ENCODE measurements around the gene VPS54. TPM values are rescaled to one million over a fixed set of nuclear protein-coding genes. Genes with fewer than 3 reads are reported as not detected.
A peak's percentile ranks its signal among the peaks of the same experiment; 100 is the strongest.

VPS54 gene
- polyA plus RNA-seq, 3 donors = 11.4 to 17.3 (median 11.5) TPM

DNA sequence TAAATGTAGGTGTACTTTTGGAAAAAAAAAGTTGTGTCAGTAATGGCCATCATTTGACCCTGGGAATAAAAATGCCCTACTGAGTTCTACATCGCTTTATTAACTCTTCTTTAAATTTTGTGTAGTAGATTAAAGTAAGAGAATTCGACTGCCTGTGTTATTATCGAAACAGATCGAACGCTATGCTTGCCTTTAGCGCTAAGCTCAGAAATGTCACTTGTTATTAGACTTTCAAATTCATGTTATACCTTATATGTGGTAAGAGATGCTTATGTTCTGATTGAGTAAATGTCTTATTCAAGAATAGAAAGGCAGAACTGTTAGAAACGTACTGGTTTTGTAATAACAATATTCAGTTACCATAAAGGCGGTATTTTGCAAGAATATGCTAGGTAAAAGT, 176.1 kb downstream of the VPS54 start:
- Histone ChIP-seq H3K27ac (ENCODE audit: low read depth in 1 of 2, low read length in 2 of 2) (peak overlapping the region in 1 of 2 donors; percentile 93), H3K4me1 (ENCODE audit: control insufficient read depth in 1 of 2, insufficient read depth in 2 of 2, low read length in 2 of 2) (peaks cover 24 to 29% of the 10 kb centered on the region in 2 donors), H3K9me3 (replicated peaks in 1 of 2; ENCODE audit: control insufficient read depth in 1 of 2, insufficient read depth in 1 of 2, low read length in 2 of 2) (no peaks in the 10 kb centered on the region), H3K79me2 (ENCODE audit: insufficient read depth, low read length) (peaks cover 73% of the 10 kb centered on the region), H4K20me1 (ENCODE audit: insufficient read depth, low read length) (peaks cover 41% of the 10 kb centered on the region), H3K27me3 (ENCODE audit: control insufficient read depth in 2 of 2, insufficient read depth in 2 of 2, low read length in 2 of 2) (no peaks in the 10 kb centered on the region), H3K4me2 (replicated peaks; ENCODE audit: extremely low read depth, low read length, poor library complexity, severe bottlenecking) (peak overlapping the region; percentile 99), H3K36me3 (replicated peaks in 1 of 2; ENCODE audit: control insufficient read depth in 1 of 2, insufficient read depth in 2 of 2, low read length in 2 of 2) (no peaks in the 10 kb centered on the region), H2AFZ (ENCODE audit: insufficient read depth, low read depth, low read length, poor library complexity, severe bottlenecking) (peak overlapping the region; percentile 95), H3K4me3 (replicated peaks in 1 of 3; ENCODE audit: low read depth in 2 of 3, low read length in 3 of 3) (peak overlapping the region in 2 of 3 experiments; percentile 87 to 92), H3K9ac (ENCODE audit: insufficient read depth, low read length, poor library complexity, severe bottlenecking) (peak overlapping the region; percentile 95)
- peaks cover 12% of the 10 kb centered on the region in 2 donors for H3K36me3 Mint-ChIP-seq
- H3K27me3 Mint-ChIP-seq (ENCODE audit: low read depth in 3 of 3) = no peaks in the 10 kb centered on the region
- H3K27ac Mint-ChIP-seq = peak overlapping the region in 6 of 7 donors; percentile 95 to 99 (median 98)
- H3K4me1 Mint-ChIP-seq = peaks cover 52% of the 10 kb centered on the region
- no peak for DNase-seq
- TF ChIP-seq, protein P1, sequence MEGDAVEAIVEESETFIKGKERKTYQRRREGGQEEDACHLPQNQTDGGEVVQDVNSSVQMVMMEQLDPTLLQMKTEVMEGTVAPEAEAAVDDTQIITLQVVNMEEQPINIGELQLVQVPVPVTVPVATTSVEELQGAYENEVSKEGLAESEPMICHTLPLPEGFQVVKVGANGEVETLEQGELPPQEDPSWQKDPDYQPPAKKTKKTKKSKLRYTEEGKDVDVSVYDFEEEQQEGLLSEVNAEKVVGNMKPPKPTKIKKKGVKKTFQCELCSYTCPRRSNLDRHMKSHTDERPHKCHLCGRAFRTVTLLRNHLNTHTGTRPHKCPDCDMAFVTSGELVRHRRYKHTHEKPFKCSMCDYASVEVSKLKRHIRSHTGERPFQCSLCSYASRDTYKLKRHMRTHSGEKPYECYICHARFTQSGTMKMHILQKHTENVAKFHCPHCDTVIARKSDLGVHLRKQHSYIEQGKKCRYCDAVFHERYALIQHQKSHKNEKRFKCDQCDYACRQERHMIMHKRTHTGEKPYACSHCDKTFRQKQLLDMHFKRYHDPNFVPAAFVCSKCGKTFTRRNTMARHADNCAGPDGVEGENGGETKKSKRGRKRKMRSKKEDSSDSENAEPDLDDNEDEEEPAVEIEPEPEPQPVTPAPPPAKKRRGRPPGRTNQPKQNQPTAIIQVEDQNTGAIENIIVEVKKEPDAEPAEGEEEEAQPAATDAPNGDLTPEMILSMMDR (IDR thresholded peaks at IDR 0.05) = no peak
- peaks cover 0 to 2% (median 0%) of the 10 kb centered on the region in 7 donors for H3K9me3 Mint-ChIP-seq
- peak overlapping the region; percentile 97 to 98 for H3K4me3 Mint-ChIP-seq
- WGBS (ENCODE audit: insufficient coverage) = no CpG with 5 or more reads among the region's 8 CpGs
- intact Hi-C loops (cut with micrococcal nuclease) = loop anchor here (5.0 to 10.0 kb wide), 3 partner anchors 256 to 1136 kb away; partner anchors contain the start of genes MDH1 (in 2 of the 2), WDPCP (in 2 of the 2) and EHBP1 (in 1 of the 2)

DNA sequence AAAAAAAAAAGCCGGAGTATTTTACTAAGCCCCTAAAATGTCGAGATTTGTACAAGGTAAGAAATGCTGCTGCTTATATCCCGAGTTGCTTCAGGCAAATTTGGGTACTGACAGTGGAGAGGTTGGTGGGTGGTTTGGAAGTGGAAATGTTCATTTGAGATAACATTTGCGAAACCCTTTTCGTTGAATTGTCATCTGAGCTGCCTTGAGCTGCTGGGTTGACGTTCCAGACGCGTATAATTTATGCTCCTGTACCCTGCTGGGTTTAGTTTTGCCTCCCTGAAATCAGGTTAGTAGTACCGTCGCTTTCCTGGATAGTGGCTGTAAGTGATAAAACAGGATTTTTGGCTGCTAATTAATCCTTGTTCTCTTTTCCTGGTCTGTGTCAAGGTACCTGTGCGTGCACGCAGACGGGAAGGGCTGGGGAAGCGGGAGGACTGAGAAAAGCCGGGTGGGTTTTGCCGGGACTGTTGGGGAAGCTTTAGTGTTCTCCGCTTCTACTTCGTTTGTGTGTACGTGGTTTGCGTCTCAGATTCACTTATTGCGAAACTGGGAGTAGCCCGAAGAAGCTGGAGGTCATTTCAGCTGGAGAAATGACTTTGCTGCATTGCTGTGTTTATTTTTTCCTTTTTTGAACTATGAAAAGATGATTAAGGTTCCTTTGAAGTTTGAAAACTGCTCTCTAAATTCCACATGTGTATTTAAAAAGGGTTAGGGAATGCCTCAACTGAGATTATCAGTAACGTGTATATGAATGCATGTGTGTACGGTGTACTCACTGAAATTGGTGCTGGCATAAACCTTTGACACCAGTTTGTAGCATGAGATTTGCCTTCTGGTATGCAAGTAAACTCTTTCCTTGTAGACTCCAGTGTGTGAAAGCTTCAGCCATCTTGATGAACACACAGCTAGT, 176.8 kb downstream of the VPS54 start:
- Histone ChIP-seq H3K9me3 (replicated peaks in 1 of 2; ENCODE audit: control insufficient read depth in 1 of 2, insufficient read depth in 1 of 2, low read length in 2 of 2) (no peaks in the 10 kb centered on the region), H3K4me2 (replicated peaks; ENCODE audit: extremely low read depth, low read length, poor library complexity, severe bottlenecking) (peak overlapping the region; percentile 99), H3K79me2 (ENCODE audit: insufficient read depth, low read length) (peaks cover 66% of the 10 kb centered on the region), H4K20me1 (ENCODE audit: insufficient read depth, low read length) (peaks cover 35% of the 10 kb centered on the region), H2AFZ (ENCODE audit: insufficient read depth, low read depth, low read length, poor library complexity, severe bottlenecking) (peak overlapping the region; percentile 95), H3K27me3 (ENCODE audit: control insufficient read depth in 2 of 2, insufficient read depth in 2 of 2, low read length in 2 of 2) (no peaks in the 10 kb centered on the region), H3K4me3 (replicated peaks in 1 of 3; ENCODE audit: low read depth in 2 of 3, low read length in 3 of 3) (peak overlapping the region; percentile 72 to 92 (median 87)), H3K4me1 (ENCODE audit: control insufficient read depth in 1 of 2, insufficient read depth in 2 of 2, low read length in 2 of 2) (peaks cover 24 to 30% of the 10 kb centered on the region in 2 donors), H3K9ac (ENCODE audit: insufficient read depth, low read length, poor library complexity, severe bottlenecking) (peak overlapping the region; percentile 95), H3K27ac (ENCODE audit: low read depth in 1 of 2, low read length in 2 of 2) (peak overlapping the region; percentile 93 to 95), H3K36me3 (replicated peaks in 1 of 2; ENCODE audit: control insufficient read depth in 1 of 2, insufficient read depth in 2 of 2, low read length in 2 of 2) (no peaks in the 10 kb centered on the region)
- DNase-seq = peak; percentile 41 to 72 (median 58)
- Mint-ChIP-seq H3K4me3 (peak overlapping the region; percentile 97 to 98), H3K27me3 (ENCODE audit: low read depth in 3 of 3) (no peaks in the 10 kb centered on the region), H3K27ac (peak overlapping the region; percentile 95 to 99 (median 98)), H3K36me3 (peaks cover 6 to 10% of the 10 kb centered on the region in 2 donors), H3K9me3 (peaks cover 0 to 2% (median 0%) of the 10 kb centered on the region in 7 donors), H3K4me1 (peaks cover 50% of the 10 kb centered on the region)
- TF ChIP-seq, protein P1 (IDR thresholded peaks at IDR 0.05) = no peak
- 0% methylated on average over 16 of the region's 24 CpGs for WGBS (ENCODE audit: insufficient coverage)
- intact Hi-C loops (cut with micrococcal nuclease) = loop anchor here (5.0 to 10.0 kb wide), 3 partner anchors 255 to 1135 kb away; partner anchors contain the start of genes MDH1 (in 2 of the 2), WDPCP (in 2 of the 2) and EHBP1 (in 1 of the 2)
